GM21717 (cell line): Measurements from ENCODE around the gene ASB6.

Experiments used
- ATAC-seq: cut with Tn5 transposase; IDR thresholded peaks from one replicate; pipeline ENCODE4 v1.9.1; 2021; ENCODE audit warnings: mild to moderate bottlenecking, moderate library complexity; ENCODE audit not compliant: unreplicated experiment

The ASB6 gene

DNA sequence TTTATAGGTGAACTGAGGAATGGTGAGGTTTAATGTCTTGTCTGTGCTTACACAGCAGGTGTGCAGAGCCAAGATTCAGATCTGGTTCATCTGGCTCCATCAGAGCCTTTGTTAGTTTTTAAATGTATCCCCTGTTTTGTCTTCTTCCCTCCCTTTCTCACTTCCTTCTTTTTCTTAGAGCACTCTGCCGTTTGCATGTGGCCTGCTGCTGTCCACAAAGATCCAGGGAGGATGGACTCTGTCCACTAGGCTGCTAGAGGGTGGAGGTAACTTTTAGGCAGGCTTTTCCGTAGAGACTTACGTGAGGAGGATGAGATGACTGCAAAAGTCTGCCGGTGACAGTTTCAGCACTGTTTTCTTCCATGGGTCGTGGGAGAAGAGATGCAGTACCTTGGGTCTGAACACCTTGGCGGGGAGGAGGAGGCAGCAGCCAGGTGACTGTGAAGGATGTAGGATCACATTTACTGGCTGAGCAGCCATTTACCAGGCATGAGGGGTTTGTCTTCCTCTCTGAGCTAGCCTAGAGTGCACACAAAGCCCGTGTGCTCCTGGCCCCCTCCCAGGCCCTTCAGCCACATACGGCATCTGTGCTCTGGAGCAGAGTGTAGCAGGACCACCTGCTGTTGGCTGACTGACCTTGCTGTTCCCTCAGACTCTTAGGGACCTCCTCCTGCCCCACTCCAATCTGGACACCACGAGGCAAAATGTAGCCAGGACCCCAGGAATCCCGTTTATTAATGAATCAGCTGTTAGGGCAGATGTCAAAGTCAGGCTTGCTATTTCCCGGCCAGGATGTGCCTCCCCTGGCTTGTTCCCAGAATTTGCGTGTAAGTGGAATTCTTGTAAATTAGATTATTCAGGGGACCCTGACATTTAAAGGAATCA lies 14.2 kb downstream of the ASB6 start:
- no peak for ATAC-seq

DNA sequence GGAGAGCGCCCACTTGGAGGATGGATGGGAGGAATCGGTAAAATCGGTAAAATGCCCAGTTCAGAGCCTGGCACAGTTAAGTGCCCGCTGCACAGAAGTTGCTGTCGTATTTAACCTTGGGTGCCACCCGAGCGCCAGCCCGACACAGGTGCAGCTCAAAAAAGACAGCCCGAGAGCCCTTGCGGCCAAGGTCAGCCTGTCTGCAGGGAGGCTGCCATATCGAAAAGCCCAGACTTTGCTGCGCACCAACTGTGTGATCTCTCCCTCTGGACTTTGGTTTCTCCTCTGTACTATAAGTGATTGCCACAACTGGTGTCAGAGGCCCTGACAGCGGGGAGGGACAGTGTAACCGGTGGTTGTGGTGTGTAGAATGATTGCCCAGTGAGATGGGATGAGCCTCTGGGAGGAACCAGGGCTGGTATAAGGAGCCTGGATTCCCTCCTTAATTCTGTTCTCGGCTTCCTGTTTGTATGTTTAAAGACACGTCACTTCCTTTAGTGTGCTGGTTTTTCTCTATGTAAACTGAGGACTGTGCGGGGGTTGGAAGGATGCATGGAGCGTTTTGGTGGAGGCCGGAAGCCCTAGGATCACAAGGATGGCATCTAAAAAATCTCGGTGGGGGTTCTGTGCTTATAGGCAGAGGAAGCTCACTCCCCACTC lies 15.2 kb downstream of the ASB6 start:
- peak; percentile 27 for ATAC-seq

DNA sequence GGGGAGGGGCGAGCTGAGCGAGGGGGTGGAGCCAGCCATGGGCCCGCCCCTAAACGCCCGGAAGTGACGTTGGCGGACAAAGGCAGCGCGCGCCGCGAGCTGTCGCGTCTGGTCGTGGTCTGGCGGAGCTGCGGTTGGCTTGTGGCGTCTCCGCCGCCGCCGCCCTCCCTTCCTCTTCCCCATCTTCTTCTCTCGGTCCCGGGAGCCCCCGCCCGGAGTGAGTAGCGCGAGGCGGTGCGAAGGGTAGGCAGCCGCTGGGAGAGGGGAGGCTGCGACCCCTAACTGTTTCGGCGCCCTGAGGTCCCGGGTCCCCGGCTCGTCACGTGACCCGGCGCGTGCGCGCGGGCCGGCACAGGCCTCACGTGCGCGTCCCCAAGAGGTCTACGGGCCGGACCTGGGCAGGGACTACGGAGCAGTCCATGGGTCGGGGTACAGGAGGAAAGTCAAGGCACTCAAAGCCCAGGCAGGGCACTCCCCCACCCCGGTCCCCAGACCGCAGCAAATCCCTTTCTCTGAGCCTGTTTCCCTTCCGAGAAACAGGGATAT lies 15.8 kb downstream of the ASB6 start, which contains the start of gene NTMT1:
Gene NTMT1, plus strand, starts transcription at position 85 of the 546 bp plus-strand sequence. CDS start 6,541 bp downstream, outside the sequence.
- peak; percentile 65 for ATAC-seq

DNA sequence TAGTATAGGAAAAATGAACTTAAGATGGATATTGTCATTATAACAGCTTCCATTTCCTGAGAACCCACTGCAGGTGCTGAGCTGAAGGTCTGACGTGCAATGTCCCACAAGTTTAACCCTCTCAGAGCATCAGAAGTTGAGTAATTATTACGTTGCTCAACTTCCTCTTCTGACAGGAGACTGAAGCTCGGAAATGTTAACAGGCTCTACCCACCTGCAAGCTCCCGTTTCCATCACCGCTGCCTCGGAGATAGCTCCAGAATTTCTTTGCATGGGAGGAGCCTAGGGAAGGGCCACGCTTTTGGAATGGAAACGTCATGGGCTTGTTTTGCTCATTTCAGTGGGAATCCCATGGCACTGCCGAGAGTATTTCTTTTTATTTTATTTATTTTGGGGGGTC lies 17.0 kb downstream of the ASB6 start:
- ATAC-seq, result no peak

DNA sequence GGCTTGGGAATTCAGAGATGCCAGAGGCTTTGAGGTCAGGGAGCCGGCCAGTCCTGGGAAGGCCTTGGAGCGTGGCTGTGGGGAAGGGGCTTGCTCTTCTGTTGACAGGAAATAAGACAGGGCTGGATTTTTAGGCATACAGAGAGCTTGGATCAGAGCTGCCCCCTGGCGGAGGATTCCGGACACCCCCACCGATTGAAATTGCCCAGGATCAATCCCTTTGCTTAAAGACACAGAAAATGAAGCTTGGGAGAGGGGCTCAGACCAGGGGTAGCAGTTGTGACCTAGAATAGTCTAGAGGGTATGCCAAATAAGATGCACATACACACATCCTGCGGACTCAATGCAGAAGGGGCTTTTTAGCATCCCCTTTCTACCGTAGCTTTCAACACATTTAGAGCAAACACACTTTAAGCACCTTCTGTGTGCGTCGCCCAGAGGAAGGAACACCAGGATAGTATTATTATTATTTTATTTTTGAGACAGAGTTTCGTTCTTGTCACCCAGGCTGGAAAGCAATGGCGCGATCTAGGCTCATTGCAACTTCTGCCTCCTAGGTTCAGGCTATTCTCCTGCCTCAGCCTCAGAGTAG lies 17.7 kb downstream of the ASB6 start:
- no peak for ATAC-seq

DNA sequence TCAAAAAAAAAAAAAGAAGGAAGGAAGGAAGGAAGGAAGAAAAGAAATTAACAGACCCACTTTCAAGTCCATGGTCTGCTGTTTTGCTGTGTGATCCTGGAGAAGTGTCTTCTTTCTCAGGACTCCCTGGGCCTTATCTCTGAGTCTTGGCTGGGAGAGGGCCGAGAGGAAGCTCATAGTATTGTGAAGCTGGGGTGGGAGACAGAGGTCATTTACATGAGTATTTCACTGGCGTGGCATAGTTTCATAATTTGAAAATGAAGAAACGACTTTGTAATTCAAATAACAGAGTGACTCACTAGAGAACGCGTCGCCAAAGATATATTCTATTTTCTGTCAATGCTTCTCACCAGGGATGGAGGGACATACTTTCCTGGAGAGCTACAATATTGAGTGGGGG lies 18.6 kb downstream of the ASB6 start:
- ATAC-seq, result no peak

DNA sequence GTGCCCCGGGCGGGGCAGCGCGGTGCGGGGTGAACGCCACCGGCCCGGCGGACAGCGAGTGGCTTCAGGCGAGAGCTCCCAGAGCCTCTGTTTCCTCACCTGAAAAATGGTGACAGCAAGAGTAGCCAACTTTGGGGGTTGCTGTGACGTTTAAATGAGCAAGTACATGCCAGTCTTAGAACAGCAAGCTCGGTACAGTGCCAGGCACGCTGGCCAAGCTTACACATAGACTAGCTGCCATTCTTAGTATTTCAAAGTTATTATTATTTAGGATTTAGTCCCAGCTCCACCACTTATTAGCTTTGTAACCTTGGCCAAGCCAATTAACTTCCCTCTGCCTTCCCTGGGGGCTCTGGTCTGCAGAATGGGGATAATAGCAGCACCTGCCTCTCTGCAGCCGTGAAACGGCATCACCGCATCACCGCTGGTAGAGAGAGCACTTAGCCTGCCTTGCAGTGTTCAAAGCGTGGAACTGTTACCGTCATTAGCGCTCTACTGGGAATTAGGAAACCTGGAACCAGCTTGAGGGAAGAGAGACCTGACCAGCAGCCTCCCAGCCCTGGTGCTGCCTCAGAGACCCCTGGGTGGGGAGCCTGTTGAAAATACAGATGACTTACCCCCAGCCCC lies 21.2 kb downstream of the ASB6 start, which contains the start of gene C9orf50:
Gene C9orf50, minus strand, starts transcription at position 433 of the 627 bp plus-strand sequence. CDS start 527 bp downstream, outside the sequence.
- ATAC-seq, result no peak

DNA sequence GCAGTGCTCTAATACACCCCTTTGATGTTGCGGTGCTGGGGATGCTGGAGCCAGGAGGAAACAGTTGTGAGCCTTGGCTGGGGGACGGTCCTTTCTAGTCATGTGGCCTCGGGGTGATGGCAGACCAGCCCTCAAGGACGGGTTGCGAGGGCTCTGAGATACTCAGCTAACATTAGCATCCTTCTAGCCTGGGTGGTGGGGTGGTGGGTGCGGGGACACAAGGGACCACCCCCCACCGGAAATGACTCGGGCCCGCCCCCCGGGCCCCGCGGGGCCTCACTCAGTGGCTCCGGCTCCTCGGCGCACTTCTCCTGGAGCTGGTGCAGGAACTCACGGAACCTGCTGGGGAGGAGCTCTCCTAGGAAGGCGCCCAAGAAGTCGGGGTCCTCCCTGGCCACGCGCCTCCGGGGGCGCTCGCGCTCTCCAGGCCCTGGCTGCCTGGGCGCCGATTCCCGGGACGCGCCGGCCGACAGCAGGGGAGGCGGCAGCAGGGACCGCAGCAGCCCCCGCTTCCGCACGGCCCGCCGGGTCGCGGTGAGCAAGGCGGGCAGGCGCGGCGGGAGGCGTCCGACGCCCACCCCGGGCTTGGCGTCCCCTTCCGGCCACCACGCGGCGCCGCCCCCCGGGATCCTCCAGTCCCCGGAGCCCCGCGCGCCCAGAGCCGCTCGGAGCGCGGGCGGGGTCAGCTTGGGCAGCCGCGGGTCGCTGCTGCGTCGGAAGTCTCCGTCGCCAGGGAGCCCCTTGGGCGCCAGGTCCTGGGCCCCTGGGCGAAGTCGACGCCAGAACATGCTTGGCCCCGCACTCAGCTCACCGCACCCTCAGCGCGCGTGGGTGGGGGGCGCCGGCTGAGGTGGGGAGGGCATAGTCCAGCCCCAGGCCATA lies 21.9 kb downstream of the ASB6 start:
- ATAC-seq, result no peak

DNA sequence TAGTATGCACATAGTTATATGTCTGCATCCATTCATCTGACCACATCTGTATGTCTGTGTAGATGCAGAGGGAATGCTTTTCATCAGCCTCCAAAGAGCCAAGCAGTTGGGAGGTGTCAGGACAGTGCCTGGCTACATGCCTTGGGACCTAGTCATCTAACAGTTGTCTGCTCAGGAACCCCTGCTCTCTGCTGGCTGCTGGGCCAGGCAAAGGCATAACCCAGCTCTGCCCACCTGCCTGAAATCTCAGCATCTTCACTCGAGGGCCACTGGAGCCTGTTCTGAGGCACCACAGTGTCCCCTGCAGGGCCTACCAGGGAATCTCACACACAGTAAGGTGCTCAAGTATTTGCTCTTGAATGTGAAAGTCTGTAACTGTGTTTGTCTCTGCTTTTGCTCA lies 24.8 kb downstream of the ASB6 start:
- ATAC-seq, result no peak

DNA sequence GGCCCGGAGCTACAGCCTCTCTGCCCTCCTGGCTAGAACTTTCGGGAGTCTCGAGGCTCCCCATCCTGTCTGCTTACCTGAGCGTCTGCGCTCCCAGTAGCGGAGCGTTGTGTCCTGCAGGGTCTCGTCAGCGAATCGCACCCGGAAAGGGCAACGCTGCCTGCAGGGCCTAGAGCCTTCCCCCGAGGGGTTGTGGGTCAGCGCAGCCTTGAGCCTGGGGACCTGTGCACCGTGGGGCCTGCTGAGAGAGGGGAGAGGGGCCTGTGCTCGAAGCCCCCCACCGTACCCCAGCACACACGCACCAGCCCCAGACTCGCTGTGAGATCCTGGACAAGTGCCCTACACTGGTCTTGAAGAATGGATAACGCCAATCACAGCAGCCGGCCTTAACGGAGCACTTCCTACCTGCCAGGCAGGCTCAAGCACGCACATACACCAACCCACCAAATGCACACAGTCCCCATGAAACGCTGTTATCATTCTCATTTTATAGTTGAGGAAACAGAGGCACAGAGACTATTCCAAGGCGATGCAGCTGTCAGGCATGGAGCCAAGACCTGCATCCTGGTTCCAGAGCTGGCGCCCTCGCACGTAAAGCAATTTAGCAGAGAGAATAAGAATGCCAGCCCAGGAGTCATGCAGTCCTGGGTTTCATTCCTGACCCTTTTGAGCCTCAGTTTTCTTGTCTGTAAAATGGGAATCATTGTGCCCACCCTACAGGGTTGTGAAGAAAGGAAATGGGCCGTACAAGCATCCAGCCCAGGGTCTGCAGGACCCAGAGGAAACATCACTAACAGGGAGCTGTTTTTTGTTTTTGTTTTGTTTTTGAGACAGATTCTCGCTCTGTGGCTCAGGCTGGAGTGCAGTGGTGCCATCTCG lies 26.3 kb downstream of the ASB6 start:
- ATAC-seq, result no peak

DNA sequence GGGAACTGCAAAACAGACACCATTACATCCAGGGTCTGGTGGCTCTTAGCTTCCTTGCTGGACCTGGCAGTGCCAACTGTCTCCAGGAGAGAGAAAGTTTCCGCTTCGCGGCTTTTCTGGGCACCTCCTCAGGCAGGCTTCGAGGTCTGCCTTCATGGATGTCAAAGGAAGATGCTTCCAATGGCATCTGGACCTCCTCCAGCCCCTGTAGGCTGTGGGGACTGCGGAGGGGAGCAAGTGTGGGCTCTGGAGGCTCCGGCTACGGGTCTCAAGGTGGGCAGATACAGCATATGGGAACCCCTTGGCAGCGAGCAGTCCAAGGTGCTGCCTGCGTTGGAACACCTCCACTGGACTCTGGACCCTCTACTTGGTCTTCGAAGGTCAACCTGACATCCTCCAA lies 27.0 kb downstream of the ASB6 start:
- ATAC-seq, result no peak

DNA sequence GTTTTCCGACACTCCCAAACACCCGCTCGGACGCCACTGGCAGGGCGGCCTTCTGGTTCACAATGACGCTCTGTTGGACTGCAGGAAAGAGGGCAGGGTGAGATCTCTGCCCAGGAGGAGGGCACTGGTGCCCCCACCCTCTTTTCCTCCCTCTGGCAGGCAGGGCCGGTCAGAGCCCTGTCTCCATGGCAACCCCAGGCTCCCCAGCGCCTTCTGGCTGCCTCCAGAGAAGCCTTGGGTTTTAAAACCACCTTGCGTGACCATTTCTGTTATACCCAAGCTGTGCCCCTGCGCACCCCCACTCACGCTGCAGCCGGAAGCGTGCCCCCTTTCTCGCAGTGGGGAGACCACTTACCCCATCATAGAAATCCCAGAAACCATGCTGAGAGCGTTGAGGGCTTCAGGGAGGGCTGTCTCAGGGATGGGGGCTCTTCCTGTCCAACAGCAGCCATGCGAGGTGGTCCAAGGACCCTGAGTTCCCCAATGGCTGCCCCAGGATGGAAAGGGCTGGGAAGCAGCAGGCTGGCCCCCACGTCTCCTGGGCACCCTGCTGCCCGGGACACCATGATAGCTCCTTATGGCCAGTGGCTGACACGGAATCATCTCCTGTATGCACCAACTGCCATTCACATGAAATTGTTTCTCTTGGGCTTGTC lies 28.3 kb downstream of the ASB6 start:
- ATAC-seq, result no peak

DNA sequence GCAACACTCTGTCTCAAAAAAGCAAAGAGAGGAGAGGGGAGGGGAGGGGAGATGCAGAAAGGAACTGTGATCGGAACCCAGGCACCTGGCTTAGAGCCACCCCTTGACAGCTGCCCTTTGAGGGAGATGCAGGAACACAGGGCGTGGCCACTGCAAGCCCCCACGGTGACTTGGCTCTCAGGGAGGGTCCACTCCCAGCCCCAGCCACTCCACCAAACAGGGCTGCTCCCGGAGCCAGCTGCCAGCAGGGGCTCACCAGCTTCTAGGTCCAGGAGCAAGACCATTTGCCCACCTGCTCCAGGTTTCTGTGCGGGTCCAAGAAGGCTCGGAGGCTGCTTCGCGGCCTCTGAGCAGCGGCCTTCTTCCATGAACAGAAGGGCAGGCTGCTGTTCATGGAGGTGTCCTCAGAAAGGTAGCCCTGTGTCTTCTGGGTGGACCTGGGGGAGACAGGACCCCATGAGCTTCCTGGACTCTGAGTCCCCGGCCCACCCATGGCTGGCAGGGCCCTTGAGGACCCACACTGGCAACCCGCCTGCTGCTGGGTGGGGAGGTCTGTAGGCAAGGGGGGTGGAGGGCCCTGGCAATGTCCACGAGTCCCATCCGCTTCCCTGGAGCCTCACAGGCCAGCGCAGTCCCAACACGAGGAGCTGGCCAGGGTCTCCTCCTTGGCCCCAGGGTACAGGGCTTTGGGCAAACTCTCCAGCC lies 29.0 kb downstream of the ASB6 start:
- ATAC-seq, result no peak

DNA sequence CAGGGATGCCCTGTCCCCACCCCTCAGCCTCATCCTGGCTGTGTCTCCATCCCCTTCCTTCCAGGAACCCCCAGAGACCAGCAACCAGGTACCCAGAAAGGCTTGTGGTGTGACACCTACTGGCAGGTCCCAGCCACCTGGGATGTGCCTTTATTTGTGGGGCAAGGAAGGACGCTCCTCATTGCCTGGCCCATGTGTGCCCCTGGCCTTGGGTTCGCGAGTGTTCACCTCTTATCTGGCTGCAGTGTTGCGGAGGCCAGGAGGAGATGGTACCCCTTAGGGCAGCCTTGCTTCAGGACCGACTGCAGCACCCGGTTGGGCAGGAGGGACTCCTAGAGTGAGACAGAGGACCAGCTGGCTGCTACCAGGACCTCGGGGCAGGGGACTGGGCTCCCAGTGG lies 29.8 kb downstream of the ASB6 start:
- ATAC-seq, result no peak

DNA sequence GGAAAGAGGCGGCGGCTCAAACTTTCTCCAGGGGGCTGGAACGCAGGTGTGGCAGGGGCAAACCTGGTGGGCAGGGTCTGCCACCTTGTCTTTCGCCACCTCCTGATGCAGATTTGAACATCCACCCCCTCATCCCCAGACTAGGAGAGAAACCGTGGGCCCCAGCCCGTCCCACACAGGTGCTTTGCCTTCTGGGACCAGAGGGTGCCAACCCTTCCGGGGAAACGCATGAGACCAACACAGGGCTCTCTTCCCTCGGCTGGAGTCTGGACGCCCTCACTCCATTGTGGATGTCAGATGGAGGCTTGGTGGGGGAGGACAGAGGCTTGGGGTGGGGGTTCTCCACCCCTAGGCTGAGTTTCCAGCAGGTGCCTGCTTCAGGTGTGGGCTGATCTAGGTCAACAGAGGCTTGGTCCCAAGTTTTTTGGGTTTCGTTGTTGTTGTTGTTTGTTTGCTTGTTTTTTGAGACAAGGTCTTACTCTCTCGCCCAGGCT lies 30.6 kb downstream of the ASB6 start:
- no peak for ATAC-seq

DNA sequence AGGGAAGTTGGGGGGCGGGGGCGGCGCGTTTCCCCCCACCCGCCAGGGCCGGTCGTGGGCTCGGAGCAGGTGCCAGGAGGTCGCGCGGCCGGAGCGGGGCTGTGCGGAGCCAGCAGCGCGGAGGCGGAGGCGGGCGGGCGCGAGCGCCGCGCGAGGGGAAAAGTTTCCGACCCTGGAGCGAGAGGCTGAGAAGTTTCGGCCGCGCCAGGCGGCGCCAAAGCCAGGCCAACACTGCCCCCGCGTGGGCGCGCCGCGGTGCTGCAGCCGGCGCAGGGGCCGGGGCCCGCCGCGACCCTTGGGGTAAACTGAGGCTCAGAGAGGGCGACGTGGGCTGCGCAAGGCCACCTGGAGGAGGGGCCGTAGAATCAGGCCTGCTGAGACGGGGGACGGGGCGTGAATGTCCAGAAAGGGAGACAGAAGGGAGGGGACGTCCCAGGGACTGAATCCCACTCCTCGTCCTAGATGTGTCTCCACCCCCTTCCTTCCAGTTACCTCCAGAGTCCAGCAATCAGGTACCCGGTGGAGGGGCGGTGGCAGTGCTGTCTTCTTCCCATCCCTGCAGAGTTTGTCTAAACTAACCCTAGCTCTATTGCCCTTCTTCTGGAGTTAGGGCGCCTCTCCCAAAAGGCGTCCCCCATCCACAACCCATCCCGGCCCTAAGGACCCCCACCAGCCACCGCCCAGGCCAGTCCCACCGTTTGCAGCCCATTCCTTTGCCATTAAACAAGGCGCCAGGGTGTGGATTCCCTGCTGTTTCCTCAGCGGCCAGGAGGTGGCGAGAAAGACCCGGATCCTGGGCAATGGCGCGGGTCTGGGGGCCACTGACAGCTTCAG lies 31.3 kb downstream of the ASB6 start:
- ATAC-seq, result no peak

DNA sequence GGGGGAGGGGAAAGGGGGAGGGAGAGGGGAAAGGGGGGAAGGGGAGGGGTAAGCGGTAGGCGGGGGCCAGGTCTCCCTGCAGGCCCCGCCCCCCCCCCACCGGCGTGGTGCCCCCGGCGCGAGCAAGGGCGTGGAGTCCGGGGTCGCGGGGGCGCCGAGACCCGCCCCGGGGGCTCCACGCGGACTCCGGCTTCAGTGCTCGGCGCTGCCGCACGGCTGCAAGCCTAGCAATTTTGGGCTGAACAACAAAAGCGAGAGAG lies 31.8 kb downstream of the ASB6 start:
- no peak for ATAC-seq
